ENCODE measurements around the gene ELMOD1.

The ELMOD1 gene

DNA sequence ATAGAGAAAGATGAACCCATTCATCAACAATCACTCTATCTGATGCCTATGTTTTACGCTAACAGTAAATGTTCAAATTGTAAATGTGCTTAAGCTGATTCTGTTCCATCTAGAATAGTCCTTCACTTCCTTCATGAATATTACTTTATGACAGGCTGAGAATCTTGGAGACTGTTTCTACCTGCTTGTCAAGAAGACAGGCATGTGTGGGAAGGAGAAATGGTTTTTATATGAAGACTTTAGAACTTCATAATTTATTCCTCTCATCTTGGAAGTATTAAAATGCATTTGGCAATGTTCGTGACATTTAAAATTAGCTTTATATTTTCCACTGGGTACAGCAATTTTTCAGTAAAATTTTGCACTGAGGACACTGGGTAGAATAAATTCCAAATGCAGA, 41.0 kb downstream of the ELMOD1 start:
- no peak for DNase-seq (ENCODE audit: extremely low read depth in 1 of 2, low read depth in 1 of 2)

DNA sequence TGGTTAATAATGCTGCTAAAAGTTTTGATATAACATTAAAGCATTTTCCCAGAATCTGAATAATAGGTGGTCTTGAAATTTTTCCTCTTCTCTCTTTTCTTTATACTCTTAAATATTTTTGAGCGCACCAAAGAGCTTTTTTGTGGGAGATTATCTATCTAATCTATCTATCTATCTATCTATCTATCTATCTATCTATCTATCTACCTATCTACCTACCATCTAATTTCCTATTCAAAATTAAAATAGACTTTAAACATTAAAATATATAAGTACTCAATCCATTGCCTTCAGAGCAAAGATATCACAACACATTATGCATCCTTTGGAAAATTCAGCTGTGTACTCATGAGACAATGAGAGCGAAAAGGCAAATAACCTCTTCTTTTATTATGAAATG, 55.8 kb downstream of the ELMOD1 start:
- DNase-seq (ENCODE audit: extremely low read depth in 1 of 2, low read depth in 1 of 2), result no peak

DNA sequence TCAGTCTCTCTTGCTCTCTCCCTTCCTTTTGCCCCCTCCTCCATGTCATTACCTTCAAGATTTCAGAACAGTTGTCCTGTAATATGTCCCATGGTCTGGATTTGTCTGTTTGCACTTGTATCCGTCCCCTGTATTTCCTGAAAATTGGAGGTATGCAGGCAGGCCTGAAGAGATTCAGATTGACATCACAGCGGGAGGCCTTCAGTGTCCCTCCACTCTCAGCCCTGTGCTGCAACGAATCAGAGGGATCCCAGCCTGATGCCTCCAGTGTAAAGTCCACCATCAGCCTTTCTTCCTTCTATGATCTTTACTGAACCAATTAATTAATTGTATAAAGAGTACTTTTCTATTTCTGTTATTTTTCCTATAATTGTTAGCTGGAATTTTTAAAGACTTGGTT, 57.3 kb downstream of the ELMOD1 start:
- no peak for DNase-seq (ENCODE audit: extremely low read depth in 1 of 2, low read depth in 1 of 2)

DNA sequence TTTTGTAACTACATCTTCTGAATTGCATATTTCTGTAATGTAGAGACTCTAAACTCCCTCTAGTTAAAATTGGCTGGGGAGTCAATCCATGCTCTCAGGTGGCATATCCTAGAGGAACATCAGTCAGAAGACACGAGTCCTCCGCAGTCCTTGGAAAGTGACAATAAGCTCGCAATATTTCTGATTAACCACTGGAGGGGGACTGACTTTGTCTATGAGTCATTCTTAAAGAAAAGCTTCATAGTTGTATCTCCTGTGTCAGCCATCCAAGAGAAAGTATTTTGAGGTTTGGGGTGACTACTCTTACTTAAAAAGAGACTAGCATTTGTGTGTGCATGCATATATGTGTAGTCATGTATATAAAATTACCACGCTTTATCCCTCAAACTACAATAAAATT, 60.7 kb downstream of the ELMOD1 start:
- DNase-seq (ENCODE audit: extremely low read depth in 1 of 2, low read depth in 1 of 2), result no peak

DNA sequence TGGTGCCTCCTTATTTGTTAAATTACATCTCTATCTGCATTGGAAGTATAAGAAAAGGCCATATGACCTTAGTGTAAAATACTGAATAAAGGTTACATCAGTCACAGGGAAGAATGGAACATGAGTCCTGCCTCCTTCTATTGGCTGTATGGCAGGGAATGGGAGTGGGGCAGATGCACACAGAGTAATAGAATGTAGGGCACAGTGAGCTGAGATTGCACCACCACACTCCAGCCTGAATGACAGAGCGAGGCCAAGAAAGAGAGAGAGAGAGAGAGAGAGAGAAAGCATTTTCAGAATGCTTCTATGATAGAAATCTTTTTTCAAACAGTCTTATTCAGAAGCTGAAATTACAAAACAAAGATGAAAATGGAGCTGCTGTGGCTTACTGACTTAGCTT, 62.1 kb downstream of the ELMOD1 start:
- no peak for DNase-seq (ENCODE audit: extremely low read depth in 1 of 2, low read depth in 1 of 2)

DNA sequence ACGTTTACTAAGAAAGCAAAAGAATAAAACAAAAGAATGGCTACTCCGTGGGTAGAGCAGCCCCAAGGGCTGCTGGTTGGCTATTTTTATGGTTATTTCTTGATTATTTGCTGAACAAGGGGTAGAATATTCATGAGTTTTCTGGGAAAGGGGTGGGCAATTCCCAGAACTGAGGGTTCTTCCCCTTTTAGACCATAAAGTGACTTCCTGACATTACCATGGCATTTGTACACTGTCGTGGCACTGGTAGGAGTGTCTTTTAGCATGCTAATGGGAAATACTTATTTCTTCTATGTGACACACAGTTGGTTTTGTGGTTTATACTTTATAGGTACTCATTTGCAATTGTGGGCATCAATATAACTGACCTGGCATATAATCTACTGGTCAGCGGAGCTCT, 64.7 kb downstream of the ELMOD1 start:
- DNase-seq (ENCODE audit: extremely low read depth in 1 of 2, low read depth in 1 of 2), result no peak

DNA sequence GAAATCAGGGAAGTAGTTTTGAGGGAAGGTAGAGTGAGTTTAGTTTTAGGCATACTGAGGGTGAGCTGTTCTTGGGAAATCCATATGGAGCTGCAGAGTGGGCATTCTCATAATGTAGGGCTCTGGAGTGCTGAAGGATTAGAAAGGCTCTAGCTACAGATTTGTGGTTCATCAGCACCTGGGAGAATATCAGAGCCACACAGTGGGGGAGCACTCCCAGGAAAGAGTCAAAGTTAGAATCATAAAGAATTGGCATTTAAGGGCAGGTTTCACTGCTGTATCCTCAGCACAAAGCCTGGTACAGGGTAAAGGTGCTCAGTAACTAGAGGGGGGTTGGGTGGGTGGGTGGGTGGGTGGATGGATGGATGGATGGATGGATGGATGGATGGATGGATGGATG, 68.4 kb downstream of the ELMOD1 start:
- no peak for DNase-seq (ENCODE audit: extremely low read depth in 1 of 2, low read depth in 1 of 2)

DNA sequence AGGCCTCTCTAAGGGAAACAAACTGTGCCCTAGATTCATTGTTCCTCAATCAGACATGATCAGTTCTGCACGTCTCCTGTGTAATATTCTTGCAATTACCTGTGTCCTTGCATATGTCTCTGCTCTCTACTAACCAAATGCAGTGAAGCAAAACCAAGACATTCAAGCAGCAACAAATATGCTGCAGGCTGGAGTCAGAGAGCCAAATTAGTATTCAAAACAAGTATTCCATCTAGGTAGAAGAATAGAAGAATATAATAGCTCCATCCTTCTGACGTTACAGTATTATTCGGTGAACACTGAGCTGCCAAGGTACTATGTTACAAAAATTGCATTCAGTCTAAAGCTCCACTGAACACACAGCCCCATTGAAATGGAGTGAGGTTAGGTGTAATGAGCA, 69.1 kb downstream of the ELMOD1 start:
- DNase-seq (ENCODE audit: extremely low read depth in 1 of 2, low read depth in 1 of 2), result no peak

DNA sequence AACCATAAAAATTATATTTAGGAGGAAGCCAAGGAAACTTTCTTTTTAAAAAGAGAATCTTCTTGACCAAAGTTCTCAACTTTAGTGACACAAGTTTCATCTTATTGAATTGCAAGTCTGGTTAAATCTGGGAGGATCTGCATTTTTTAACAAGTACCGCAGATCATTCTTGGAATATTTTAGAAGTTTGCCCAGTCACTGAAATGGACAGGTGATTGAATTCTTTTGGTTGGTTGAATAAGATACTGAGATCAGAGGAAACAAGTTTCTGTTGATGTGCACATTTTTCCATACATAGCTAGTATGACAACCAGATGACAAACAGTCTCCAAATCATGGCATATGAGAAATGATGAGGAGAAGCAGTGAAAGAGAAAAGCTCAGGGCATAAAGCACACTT, 70.7 kb downstream of the ELMOD1 start:
- no peak for DNase-seq (ENCODE audit: extremely low read depth in 1 of 2, low read depth in 1 of 2)

DNA sequence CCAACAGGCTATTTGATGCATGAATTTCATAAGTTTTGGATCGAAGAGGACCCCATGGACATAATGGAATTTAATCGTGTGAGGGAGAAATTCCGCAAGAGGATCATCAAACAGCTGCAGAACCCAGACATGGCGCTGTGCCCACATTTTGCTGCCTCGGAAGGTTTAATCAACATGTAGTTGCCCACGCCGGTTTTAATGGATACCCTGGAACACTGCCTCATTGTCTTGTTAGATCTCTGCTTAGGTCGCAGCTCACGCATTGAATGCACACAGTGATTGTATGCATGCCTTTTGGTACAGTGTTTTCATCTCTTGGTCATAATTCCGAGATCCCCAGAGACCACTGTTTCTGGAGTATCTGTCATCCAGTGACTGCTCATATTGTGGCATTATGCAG, 74.1 kb downstream of the ELMOD1 start:
- DNase-seq (ENCODE audit: extremely low read depth in 1 of 2, low read depth in 1 of 2), result no peak

DNA sequence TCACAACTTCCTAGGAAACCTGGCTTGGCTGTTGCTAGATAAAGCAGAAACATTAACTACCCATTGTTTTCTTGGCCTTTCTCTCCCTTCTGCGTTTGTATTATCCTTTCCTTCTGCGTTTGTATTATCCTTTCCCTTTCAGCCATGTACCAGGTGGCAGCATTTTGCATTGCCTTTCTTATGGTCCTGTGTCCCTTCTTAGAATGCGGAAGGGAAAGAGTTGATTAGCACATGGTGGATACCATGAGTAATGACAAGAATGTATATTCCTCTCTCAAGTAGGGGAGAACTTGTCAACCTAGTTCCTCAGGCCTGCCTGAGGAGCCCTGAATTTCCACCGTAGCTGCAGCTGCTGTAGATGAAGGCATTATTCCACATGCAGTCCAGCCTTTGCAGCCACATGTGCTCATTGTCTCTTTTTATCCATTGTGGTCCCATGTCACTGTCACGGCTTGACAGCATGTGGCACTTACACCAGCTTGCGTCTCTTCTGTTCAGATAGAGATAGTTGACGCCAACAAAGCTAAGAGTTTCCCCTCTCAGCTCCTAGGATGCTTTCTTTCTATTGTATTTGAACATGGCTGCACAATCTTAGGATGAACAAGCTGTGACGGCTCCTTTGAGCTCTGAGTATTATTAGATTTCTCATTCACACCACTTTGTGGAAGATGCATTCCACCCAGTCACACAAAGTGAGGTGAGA, 76.1 kb downstream of the ELMOD1 start:
- no peak for DNase-seq (ENCODE audit: extremely low read depth in 1 of 2, low read depth in 1 of 2)

DNA sequence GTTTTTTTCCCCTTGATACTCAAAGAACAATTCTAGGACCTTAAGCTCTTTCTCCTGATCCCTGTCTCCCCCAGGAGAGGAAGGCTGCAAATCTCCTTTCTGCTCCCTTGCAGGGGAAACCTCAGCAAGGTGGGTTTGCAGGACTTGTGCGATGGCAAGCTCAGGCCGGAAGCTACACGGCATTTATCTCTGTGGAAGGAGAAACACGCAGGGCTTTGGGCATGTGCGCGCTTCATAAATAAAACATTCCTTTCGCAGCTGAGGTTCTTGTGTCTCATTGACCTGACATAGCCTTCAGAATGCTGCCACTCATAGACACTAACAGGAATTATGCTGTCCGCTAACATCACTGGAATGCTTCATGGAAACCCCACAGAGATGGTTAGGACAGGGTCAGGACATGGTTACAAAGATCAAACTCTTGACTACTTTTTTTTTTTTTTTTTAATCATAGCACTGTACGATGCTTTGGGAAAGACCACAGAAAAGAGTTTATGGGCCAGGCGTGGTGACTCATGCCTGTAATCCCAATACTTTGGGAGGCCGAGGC, 78.3 kb downstream of the ELMOD1 start:
- no peak for DNase-seq (ENCODE audit: extremely low read depth in 1 of 2, low read depth in 1 of 2)

DNA sequence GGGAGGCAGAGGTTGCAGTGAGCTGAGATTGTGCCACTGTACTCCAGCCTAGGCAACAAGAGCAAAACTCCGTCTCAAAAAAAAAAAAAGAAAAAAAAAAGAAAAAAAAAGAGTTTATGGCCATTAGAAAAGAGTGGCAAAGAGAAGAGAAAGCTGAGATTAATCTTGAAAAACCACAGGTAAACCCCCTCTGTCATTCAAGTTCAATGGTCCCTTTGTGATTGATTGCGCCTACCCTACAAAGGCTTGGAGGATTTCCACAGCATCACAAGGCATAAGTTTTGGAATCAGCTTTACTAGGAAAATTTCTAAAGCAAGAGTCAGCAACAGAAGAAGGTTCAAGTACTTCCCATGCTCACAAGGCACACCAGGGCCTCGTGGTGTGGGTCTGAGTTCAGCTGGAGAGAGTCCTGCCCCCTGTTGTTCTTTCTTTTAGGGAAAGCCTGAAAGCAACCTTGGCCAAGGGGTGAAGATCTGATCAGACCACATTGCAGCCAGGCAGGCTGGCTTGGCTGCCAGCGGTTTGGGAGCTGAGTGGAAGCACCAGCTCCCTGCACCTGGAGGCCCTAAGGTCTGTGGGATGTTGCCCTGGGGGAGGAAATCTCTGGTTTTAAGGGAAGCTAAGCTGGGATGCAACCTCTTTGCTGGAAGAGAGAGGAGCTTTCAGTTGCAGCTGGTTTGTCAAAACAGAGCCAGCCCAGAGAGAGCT, 79.1 kb downstream of the ELMOD1 start:
- no peak for DNase-seq (ENCODE audit: extremely low read depth in 1 of 2, low read depth in 1 of 2)

DNA sequence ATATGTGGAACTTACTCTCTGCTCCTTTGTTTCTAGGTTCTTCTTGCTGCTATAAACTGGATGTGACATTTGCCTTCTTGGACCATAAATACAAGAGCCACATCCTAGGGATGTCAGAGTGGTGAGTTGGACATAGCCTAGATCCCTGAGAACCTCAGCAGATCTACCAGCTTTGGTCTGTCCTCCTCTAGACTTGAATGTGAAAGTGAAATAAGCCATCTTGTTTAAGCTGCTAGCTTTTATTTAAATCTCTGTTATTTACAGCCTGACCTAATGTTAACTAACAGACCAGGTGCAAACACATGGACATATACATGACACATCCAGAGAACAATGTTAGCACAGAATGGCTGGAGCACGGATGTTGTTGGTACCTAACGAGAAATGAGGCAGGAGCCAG, 85.0 kb downstream of the ELMOD1 start:
- DNase-seq (ENCODE audit: extremely low read depth in 1 of 2, low read depth in 1 of 2), result no peak

DNA sequence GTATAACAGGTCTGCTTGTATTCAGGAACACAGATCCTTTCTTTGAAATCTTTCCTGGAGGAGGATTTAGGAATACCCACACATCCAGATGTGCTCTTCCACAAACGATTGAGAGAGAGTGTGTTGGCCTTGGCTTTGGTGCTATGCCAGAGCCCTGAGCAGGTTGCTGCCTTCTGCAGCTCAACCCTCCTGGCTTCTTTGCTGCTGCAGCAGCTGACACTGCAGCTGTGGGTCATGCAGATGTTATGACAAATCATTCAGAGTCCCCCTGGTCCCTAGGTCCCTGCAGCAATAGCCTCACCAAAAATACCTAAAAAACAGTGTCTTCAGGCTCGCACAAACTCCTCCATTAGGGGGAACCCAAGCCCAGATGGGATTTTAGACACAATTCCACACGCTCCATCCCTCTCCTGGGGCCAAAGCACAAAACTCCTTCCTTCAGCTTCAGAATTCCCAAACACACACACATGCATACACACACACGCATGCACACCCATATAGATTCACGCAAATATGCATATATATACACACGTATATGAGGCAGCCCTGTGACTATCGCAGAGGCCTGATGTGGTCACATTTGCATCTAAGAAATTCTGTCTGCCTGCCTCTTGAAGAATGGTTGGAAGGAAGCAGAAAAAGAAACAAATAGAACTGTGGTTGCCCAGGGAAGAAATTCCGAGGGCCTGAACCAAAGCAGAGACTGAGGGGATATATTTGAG, 85.5 kb downstream of the ELMOD1 start:
- no peak for DNase-seq (ENCODE audit: extremely low read depth in 1 of 2, low read depth in 1 of 2)

DNA sequence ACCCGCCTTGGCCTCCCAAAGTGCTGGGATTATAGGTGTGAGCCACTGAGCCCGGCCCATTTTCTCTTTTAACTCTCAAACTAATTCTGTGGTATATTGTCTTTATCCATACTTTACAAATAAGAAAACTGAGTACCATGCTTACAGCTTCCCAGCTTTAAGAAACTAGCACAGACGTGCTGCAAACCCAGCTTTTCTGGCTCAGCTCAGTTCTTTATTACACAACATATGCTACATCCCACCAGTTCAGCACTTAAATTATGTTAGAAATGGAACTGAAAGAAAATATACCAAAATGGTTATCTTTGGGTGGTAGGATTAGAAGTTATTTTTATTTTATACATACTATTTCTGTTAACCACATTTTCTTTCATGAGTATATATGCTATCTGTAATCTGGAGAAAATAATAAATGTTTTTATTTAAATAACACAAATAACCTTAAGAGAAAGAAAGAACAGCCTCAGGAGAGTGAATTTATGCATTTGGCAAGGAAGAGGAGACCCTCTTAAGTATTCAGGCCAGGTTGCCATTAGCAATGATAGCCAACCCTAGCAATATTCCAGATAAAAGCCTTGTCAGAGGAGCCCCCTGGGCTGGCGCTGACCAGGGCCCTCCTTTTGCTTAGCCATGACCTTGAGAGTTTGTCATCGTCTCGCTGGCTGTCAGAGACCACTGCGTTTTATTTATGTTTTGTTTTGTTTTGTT, 87.1 kb downstream of the ELMOD1 start:
- no peak for DNase-seq (ENCODE audit: extremely low read depth in 1 of 2, low read depth in 1 of 2)

DNA sequence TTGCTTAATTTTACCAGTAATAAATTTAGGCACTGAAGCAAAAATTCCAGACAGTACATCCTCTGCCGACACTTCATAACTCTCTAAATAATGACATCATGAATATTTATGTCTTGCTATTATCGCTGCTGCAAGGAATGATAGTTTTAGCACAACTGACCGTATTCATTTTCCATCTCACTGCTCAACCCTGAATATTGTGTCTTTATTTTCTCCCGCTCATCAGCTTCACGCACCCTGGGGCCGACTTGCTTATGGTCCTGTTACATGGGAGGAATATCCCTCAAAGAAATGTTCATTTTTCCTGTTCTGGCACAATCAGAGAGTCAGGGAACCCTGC, 87.7 kb downstream of the ELMOD1 start:
- DNase-seq (ENCODE audit: extremely low read depth in 1 of 2, low read depth in 1 of 2), result no peak

DNA sequence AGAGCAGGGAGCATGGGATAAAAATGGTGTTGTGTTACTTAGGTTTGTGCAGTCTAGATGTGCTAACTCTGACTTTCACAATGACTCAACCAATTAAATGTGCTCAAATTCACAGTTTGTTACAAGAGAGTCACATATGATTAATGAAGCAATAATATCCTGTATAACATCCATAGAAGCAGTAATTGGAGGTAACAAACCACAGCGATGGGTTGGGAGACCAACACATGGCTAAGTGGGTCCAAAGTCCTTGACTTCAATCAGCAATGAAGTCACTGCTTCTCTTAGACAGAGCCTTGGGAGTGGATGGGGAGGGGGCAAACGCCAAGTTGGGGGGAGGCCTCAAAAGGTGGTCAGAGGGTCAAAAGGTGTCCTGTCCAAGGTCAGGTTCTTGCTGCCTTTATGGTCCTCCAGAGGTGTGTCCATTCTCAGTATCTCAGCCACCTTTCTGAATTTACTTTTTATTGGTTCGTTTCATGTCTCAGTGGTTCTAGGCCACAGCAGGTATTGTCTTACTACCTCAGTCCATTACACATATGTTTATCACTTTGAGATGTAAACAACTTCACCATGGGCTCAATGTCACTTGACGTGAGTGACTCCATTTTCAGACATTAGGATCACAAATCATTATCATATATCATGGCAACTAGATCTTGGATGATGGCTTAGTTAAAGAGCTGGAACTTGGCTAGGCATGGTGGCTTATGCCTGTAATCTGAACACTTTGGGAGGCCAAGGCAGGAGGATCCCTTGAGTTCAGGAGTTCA, 88.5 kb downstream of the ELMOD1 start:
- DNase-seq (ENCODE audit: extremely low read depth in 1 of 2, low read depth in 1 of 2), result no peak

DNA sequence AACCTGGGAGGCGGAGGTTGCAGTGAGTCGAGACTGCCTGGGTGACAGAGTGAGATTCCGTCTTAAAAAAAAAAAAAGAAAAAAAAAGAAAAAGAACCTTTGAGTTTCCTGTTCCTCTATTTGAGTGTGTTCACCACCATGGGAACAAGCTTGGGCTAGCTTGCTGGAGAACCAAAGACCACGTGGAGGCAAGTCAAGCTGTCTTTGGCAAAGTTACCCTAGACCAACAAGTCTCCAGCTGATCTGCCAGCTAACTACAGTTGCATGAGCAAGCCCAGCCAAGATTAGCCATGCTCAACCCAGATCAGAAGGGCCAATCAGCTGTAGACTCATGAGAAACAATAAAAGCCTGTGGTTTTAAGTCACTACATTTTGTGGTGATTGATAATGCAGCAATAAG, 91.2 kb downstream of the ELMOD1 start:
- DNase-seq (ENCODE audit: extremely low read depth in 1 of 2, low read depth in 1 of 2), result no peak

DNA sequence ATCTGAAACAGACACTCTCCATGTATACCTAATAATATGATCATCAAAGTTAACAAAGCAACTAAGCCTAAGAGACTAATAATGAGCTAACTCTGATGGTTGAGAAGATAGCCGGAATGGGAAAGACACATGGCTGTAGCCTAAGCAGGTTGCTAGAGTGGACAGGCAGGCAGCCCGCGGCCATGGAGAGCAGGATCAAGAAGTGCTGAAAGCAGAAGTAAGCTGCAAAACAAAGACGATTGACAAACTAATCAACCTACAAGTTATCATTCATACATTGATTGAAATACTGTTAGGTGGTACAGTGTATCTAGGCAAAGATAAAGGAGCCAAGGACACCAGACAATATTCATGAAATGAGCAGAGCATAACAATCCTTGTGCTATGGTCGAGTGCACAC, 91.6 kb downstream of the ELMOD1 start:
- no peak for DNase-seq (ENCODE audit: extremely low read depth in 1 of 2, low read depth in 1 of 2)

DNA sequence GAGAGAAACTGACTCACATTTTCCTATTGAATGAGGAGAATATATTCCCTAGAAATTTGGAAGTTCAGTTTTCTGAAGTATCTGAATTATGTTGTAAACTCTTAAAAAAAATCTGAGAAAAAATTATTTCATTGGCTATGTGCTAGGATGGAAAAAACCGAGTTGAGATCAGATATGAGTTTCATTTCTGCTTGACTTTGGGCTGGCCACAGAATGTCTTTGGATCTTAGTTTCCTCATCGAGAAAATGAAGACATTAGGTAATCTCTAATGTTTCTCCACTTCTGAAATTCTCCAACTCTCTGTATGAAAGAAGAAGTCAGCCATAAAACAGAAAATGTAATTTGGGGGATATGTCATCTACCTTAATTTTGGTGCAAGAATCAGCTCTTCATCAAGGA, 92.1 kb downstream of the ELMOD1 start:
- no peak for DNase-seq (ENCODE audit: extremely low read depth in 1 of 2, low read depth in 1 of 2)
